Cerebellar cortex (tissue), 1 donor: Measurements from ENCODE around the gene DERA.
A peak's percentile ranks its signal among the peaks of the same experiment; 100 is the strongest.
"Not testable (repeated sequence)": the region's sequence is repeated elsewhere in the genome, so short reads cannot be mapped to it uniquely, and the experiment has no call there.

ENCODE experiments used
- DNase-seq: peaks from one replicate; pipeline ENCODE4 v3.0.0-alpha.2; 2015; ENCODE audit warnings: low spot score

DERA gene

GRCh38 chr12:16012117-16012516, 101.0 kb downstream of the DERA start:
- peak; percentile 5 for DNase-seq

- not testable (repeated sequence) for DNase-seq
Measured at GRCh38 chr12:16013722-16014121, 102.6 kb downstream of the DERA start.

GRCh38 chr12:16014394-16014793, 103.3 kb downstream of the DERA start:
- DNase-seq = not testable (repeated sequence)

DNA sequence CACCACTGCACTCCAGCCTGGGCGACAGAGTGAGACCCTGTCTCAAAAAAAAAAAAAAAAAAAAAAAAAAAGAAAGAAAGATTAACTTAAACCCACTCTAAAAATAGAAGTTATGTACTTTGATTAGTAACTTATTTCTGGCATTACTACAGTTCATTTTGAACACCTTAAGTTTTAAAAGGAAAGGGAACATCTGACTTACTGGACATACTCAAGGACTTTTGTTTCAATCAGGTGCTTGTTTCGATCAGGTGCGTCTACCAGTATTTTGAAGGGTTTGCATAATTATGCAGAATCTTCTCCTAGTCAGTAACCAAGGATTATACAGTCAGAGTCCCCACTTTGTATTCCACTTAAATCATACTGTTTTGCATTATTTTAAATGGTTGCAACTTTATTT, 105.6 kb downstream of the DERA start:
- DNase-seq = no peak

DNA sequence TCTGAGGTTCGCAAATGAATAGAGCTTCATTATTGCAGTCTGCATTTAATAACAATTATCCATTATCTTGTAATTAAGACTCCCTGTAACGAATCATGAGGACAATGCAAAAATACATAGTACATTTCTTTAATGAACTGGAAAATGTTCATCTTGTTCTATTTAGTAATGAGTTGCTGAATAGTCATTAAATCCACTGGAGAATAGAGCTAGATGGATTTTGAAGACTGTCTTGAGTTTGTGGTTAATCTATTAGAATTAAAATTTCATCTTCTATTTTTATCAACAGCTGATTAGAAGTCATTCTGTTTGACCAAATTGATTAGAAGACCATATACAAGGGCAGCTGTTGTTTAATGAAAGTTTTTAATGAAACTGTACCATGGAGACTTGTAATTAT, 107.2 kb downstream of the DERA start:
- DNase-seq = no peak

- no peak for DNase-seq
Measured at GRCh38 chr12:16019136-16019535, 108.0 kb downstream of the DERA start.

- no peak for DNase-seq
Measured at GRCh38 chr12:16020031-16020430, 108.9 kb downstream of the DERA start.

DNA sequence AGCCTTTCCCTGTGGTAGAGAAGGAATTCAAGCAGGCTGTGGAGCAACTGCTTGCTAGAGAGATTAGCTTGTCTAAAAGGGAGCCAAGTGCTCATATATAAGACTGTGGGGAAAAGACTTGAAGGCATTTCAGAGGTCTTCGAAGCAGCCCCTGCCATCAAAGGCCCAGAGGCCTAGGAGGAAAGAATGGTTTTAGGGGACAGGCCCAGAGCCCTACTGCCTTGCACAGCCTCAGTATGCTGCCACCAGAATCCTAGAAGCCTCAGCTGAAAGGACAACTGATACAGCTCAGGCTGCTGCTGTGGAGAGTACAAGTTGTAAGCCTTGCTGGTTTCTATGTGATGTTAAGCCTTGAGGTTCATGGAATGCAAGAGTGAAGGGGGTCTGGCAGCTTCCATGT, 109.9 kb downstream of the DERA start:
- DNase-seq = no peak

DNA sequence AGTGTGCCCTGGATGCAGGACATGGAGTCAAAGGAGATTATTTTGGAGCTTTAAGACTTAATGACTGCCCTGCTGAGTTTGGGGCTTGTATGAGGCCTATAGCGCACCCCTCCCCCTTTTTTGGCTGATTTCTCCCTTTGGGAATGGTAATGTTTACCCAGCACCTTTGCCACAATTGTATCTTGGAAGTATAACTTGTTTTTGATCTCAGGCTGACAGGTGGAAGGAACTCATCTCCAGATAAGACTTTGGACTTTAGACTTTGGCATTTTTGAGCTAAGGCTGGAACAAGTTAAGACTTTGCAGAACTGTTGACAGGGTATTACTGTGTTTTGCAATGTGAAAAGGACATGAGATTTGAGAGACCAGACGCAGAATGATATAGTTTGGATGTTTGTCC, 110.5 kb downstream of the DERA start:
- no peak for DNase-seq

DNA sequence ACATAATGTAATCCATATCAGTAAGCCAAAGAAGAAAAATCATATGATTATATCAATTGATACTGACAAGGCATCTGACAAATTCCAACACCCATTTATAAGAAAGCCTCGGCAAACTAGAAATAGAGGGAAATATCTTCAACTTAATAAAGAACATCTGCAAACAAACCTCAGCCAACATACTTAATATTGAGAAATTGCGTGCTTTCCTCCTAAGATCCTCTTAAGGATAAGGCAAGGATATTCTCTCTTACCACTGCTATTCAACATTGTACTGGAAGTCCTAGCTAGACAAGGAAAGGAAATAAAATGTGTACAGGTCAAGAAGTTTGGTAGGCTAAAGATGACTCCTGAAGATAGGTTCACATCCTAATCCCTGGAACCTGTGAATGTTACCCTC, 115.9 kb downstream of the DERA start:
- no peak for DNase-seq

- DNase-seq = no peak
Measured at GRCh38 chr12:16030744-16031143, 119.6 kb downstream of the DERA start.

- DNase-seq = no peak
Measured at GRCh38 chr12:16034136-16034817, 123.1 kb downstream of the DERA start.

DNA sequence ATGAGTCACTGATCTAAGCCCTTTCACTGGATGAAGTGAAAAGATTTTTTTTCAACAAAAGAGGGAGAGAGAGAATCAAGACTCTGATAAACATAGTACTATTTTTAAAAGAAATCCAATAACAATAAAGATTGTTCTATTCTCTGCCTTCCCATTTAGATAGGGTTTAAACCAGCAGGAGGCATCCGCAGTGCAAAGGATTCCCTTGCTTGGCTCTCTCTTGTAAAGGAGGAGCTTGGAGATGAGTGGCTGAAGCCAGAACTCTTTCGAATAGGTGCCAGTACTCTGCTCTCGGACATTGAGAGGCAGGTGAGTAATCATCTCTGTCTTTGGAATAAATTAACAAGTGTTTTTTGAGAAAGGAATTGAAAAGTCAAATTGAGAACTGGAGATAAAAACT, 124.9 kb downstream of the DERA start:
- no peak for DNase-seq

- DNase-seq = no peak
Measured at GRCh38 chr12:16037533-16037932, 126.4 kb downstream of the DERA start.

GRCh38 chr12:16043480-16043879, 132.3 kb downstream of the DERA start:
- no peak for DNase-seq

GRCh38 chr12:16046266-16046665, 135.1 kb downstream of the DERA start:
- no peak for DNase-seq

- DNase-seq = no peak
Measured at GRCh38 chr12:16048511-16048910, 137.4 kb downstream of the DERA start.

GRCh38 chr12:16056910-16057309, 145.8 kb downstream of the DERA start:
- DNase-seq = no peak

GRCh38 chr12:16057351-16057751, 146.2 kb downstream of the DERA start:
- not testable (repeated sequence) for DNase-seq

GRCh38 chr12:16062611-16063010, 151.5 kb downstream of the DERA start:
- no peak for DNase-seq

DNA sequence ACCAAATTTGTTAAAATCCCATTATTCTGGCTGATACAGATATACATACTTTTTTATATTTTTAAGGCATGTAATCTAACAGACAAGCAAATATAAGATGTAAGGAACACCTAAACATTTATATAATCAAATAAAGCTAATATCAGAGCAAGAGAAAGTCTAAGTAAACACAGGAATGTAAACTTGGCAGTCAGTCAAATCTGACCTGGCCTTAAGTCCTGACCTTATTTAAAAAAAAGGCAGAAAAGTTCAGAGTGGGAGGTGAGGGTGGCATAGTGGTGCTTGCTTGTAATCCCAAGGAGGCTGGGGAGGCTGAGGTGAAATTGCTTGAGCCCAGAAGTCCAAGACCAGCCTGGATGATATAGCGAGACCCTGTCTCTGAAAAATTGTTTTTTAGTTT, 152.6 kb downstream of the DERA start:
- DNase-seq = no peak

DNA sequence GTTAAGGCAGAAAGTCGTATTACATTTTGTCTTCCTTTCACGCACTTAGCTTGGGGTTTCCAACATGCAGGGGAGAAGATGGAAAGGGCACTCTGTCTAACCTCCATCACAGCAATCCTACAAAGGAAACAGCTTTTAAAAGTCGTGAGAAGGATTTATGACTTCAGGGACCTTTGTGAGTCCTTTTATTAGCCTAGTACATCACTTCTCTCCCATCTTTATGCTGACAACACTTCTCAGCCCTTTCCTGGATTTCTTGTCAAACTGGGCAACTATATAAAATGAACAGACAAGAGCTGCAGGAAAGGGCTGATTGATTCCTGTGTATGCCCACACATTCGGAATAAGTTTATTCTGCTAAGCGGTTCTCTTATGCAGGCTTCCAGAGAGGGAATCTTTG, 159.0 kb downstream of the DERA start:
- no peak for DNase-seq

GRCh38 chr12:16072678-16073077, 161.5 kb downstream of the DERA start:
- DNase-seq = no peak

DNA sequence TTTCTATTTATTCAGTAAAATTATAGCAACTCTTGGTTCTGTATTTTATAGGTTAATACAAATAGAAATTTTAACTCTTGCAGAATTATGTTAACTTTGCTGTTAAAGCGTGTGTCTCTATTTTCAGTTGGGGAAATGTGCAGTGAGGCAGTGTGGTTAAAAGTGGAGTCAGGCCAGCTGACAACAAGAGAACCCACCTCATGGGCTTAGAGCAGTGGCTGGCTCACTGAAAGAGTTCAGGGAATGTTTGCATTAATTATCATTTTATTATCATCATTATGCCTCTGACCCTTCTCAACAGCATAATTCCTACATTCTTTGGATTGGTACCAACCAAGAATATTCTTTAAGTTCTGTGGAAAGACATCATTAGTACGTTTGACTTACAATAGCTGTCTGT, 163.8 kb downstream of the DERA start:
- DNase-seq = no peak

DNA sequence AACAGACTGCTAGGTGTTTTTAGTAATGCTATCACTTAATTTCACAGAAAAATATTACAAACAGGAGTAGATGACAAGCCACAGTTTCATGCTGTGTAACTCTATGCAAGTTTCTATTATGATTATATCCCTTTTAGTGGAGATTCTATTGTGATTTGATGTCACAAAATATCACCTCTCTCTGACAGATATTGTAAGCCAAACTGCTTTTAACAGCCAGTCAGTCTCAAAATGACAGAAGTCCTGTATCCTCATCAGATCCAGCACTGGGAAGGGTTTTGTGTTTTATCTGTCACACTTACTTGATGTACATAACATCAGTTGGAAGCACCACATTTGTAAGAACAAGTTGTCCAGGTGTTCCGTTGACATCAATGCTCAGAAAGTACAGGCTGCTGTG, 164.8 kb downstream of the DERA start:
- no peak for DNase-seq
